Measurements from ENCODE around the gene FOXO4. TPM values are rescaled to one million over a fixed set of nuclear protein-coding genes. Genes with fewer than 3 reads are reported as not detected.

Gene FOXO4
- total RNA-seq, 4 donors from 2014 or later: 13.8 to 23.8 (median 20.1) TPM

- no peak for ATAC-seq (ENCODE audit: low FRiP score)
- DNase-seq (ENCODE audit: low spot score): no peak
- TF ChIP-seq, protein P1, sequence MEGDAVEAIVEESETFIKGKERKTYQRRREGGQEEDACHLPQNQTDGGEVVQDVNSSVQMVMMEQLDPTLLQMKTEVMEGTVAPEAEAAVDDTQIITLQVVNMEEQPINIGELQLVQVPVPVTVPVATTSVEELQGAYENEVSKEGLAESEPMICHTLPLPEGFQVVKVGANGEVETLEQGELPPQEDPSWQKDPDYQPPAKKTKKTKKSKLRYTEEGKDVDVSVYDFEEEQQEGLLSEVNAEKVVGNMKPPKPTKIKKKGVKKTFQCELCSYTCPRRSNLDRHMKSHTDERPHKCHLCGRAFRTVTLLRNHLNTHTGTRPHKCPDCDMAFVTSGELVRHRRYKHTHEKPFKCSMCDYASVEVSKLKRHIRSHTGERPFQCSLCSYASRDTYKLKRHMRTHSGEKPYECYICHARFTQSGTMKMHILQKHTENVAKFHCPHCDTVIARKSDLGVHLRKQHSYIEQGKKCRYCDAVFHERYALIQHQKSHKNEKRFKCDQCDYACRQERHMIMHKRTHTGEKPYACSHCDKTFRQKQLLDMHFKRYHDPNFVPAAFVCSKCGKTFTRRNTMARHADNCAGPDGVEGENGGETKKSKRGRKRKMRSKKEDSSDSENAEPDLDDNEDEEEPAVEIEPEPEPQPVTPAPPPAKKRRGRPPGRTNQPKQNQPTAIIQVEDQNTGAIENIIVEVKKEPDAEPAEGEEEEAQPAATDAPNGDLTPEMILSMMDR (IDR thresholded peaks at IDR 0.05): no peak
Measured at GRCh38 chrX:71067089-71067488, 28.6 kb upstream of the FOXO4 start.

- ATAC-seq (ENCODE audit: low FRiP score): peak; percentile 19
- TF ChIP-seq, protein P1 (IDR thresholded peaks at IDR 0.05): no peak
Measured at GRCh38 chrX:71067712-71068043, 28.0 kb upstream of the FOXO4 start.

GRCh38 chrX:71068044-71068918 lies 27.4 kb upstream of the FOXO4 start, which contains the start of gene SNX12:
SNX12 (minus strand) TSS chrX:71068334; CDS start chrX:71068306, 28 bp downstream.
- DNase-seq (ENCODE audit: low spot score) (peak; percentile 61), ATAC-seq (ENCODE audit: low FRiP score) (peak; percentile 97)
- TF ChIP-seq, protein P1 (IDR thresholded peaks at IDR 0.05): peak in 2 of 3 donors; percentile 27 to 85

More at GRCh38 chrX:71067712-71068043, 28.0 kb upstream of the FOXO4 start:
- no peak for DNase-seq (ENCODE audit: low spot score)

GRCh38 chrX:71070531-71070930 lies 25.1 kb upstream of the FOXO4 start:
- TF ChIP-seq, protein P1 (IDR thresholded peaks at IDR 0.05): no peak
- DNase-seq (ENCODE audit: low spot score) (no peak), ATAC-seq (ENCODE audit: low FRiP score) (no peak)

GRCh38 chrX:71081330-71082123 lies 14.1 kb upstream of the FOXO4 start:
- ATAC-seq (ENCODE audit: low FRiP score): no peak
- no peak for DNase-seq (ENCODE audit: low spot score)
- TF ChIP-seq, protein P1 (IDR thresholded peaks at IDR 0.05): no peak

DNA sequence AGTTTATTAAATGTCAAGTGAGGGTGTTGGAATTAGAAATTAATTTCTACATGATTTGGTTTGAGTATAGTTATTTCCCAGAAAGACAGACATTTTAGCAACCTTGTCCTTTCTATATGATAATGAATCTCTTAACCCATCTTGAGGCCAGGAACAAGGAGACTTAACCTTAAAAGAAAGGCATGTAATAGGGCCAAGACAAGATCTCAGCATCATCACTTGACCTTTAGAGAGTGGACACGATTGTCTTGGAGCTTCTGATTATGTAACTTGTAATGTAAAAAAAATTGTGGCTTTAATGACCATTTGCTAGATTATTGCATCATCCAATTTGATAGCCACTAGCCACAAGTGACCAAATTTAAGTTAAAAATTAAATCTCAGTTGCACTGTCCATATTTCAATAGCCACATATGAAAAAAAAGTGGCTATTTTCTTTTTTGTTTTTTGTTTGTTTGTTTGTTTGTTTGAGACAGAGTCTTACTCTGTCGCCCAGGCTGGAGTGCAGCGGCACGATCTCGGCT lies 13.5 kb upstream of the FOXO4 start:
- DNase-seq (ENCODE audit: low spot score): no peak
- TF ChIP-seq, protein P1 (IDR thresholded peaks at IDR 0.05): no peak
- no peak for ATAC-seq (ENCODE audit: low FRiP score)

All from omental fat pad (tissue), 4 donors.